ENCODE data around the gene CSTF3.

Gene CSTF3

DNA sequence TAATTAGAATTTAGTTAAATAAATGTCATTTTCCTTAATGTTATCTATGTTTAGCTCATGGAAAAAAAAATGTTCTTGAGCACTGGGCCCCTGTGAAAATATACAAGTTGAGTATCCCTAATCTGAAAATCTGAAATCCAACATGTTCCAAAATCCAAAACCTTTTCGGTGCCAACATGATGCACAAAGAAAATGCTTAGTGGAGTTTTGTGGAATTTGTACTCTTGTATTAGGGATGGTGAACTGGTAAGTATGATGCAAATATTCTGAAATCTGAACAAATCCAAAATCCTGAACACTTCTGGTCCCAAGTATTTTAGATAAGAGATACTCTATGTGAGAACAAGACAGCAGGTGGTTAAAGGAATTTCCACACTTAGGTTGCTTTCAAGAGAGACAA is 77.4 kb downstream of the CSTF3 start:
- TF ChIP-seq, protein P1, sequence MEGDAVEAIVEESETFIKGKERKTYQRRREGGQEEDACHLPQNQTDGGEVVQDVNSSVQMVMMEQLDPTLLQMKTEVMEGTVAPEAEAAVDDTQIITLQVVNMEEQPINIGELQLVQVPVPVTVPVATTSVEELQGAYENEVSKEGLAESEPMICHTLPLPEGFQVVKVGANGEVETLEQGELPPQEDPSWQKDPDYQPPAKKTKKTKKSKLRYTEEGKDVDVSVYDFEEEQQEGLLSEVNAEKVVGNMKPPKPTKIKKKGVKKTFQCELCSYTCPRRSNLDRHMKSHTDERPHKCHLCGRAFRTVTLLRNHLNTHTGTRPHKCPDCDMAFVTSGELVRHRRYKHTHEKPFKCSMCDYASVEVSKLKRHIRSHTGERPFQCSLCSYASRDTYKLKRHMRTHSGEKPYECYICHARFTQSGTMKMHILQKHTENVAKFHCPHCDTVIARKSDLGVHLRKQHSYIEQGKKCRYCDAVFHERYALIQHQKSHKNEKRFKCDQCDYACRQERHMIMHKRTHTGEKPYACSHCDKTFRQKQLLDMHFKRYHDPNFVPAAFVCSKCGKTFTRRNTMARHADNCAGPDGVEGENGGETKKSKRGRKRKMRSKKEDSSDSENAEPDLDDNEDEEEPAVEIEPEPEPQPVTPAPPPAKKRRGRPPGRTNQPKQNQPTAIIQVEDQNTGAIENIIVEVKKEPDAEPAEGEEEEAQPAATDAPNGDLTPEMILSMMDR (IDR thresholded peaks at IDR 0.05; ENCODE audit: low read length): no peak
- no peak for TF ChIP-seq EZH2 (IDR thresholded peaks at IDR 0.05; ENCODE audit: borderline replicate concordance, low read length)
- Histone ChIP-seq H4K20me1 (ENCODE audit: insufficient read depth, low read length) (no peaks in the 10 kb centered on the region), H3K27me3 (ENCODE audit: insufficient read depth, low read length) (no peaks in the 10 kb centered on the region)

DNA sequence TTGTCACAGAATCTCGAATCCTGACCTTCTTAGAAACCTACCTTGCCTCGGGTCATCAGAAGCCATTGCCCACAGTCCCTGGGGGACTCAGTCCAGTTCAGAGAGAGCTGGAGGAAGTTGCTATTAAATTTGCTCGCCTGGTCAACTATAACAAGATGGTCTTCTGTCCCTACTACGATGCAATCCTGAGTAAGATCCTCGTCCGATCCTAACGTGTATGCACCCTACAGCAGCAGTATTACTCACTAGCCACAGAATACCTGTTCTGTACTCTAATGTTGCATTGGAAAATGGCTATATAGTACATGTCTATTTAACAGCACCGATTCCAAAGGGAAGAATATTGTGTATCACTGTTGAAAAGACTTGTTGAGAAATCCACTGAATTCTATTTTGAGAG is 88.8 kb downstream of the CSTF3 start:
- Histone ChIP-seq H3K4me2 (ENCODE audit: low read length) (no peak overlapping the region), H3K9ac (ENCODE audit: low read length) (no peak overlapping the region), H3K27ac (ENCODE audit: low read depth, low read length, poor library complexity, severe bottlenecking) (no peak overlapping the region), H3K27me3 (ENCODE audit: insufficient read depth, low read length) (no peaks in the 10 kb centered on the region), H3K4me1 (ENCODE audit: insufficient read depth, low read length, severe bottlenecking) (no peaks in the 10 kb centered on the region), H3K36me3 (ENCODE audit: insufficient read depth, low read length) (peaks cover 62% of the 10 kb centered on the region), H4K20me1 (ENCODE audit: insufficient read depth, low read length) (no peaks in the 10 kb centered on the region), H2AFZ (ENCODE audit: low read length) (no peak overlapping the region), H3K4me3 (ENCODE audit: low read depth, low read length, poor library complexity, severe bottlenecking) (no peak overlapping the region), H3F3A (ENCODE audit: insufficient read depth, low read length) (no peaks in the 10 kb centered on the region), H3K79me2 (ENCODE audit: insufficient read depth, low read length) (no peaks in the 10 kb centered on the region), H3K9me2 (ENCODE audit: low read depth, low read length) (no peaks in the 10 kb centered on the region), H3K9me3 (ENCODE audit: low read length) (no peaks in the 10 kb centered on the region)
- TF ChIP-seq, protein P1 (IDR thresholded peaks at IDR 0.05; ENCODE audit: low read length): no peak
- TF ChIP-seq EZH2 (IDR thresholded peaks at IDR 0.05; ENCODE audit: borderline replicate concordance, low read length): no peak

More for the DNA sequence above, 77.4 kb downstream of the CSTF3 start:
- Histone ChIP-seq H3K4me2 (ENCODE audit: low read length) (no peak overlapping the region), H3K4me3 (ENCODE audit: low read depth, low read length, poor library complexity, severe bottlenecking) (no peak overlapping the region), H3K27ac (ENCODE audit: low read depth, low read length, poor library complexity, severe bottlenecking) (no peak overlapping the region), H2AFZ (ENCODE audit: low read length) (no peak overlapping the region), H3K4me1 (ENCODE audit: insufficient read depth, low read length, severe bottlenecking) (no peaks in the 10 kb centered on the region), H3F3A (ENCODE audit: insufficient read depth, low read length) (no peaks in the 10 kb centered on the region), H3K9ac (ENCODE audit: low read length) (no peak overlapping the region), H3K9me3 (ENCODE audit: low read length) (no peaks in the 10 kb centered on the region), H3K9me2 (ENCODE audit: low read depth, low read length) (no peaks in the 10 kb centered on the region), H3K36me3 (ENCODE audit: insufficient read depth, low read length) (peaks cover 79% of the 10 kb centered on the region), H3K79me2 (ENCODE audit: insufficient read depth, low read length) (no peaks in the 10 kb centered on the region)

DNA sequence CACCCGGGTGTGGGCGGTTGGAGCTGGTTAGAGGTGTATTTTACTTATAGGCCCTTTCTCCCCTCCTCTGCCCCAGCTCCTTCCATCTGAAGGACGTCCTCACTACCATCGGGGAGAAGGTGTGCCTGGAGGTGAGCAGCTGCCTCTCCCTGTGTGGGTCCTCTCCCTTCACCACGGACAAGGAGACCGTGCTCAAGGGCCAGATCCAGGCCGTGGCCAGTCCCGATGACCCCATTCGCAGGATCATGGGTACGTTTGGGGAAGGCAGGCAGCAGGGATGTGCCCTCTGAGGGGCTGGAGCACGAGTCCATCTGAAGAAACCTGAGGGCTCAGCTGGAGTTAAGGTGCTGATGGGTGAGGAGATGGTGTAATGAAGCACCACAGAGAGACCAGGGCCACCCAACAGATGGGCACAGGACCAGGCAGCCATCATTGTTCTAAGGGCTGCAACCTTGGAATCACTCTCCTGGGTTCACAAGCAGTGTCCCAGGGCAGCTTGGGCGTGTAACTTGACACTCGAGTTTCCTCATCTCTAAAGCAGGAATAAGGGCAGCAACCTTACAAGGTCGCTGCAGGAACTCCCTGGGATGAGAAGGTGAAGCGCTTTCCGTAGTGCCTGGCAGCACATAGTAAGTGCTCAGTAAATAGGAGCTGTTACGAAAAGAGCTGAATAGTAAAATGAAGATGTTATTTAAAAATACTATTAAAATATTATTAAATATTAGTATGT is 92.5 kb downstream of the CSTF3 start:
- Histone ChIP-seq H4K20me1 (ENCODE audit: insufficient read depth, low read length) (no peaks in the 10 kb centered on the region), H3K9me3 (ENCODE audit: low read length) (no peaks in the 10 kb centered on the region), H3K4me2 (ENCODE audit: low read length) (no peak overlapping the region), H2AFZ (ENCODE audit: low read length) (no peak overlapping the region), H3K36me3 (ENCODE audit: insufficient read depth, low read length) (peaks cover 49% of the 10 kb centered on the region), H3K9me2 (ENCODE audit: low read depth, low read length) (no peaks in the 10 kb centered on the region), H3K9ac (ENCODE audit: low read length) (no peak overlapping the region), H3K4me1 (ENCODE audit: insufficient read depth, low read length, severe bottlenecking) (peaks cover 16% of the 10 kb centered on the region), H3K79me2 (ENCODE audit: insufficient read depth, low read length) (no peaks in the 10 kb centered on the region), H3K4me3 (ENCODE audit: low read depth, low read length, poor library complexity, severe bottlenecking) (no peak overlapping the region), H3F3A (ENCODE audit: insufficient read depth, low read length) (no peaks in the 10 kb centered on the region), H3K27me3 (ENCODE audit: insufficient read depth, low read length) (no peaks in the 10 kb centered on the region), H3K27ac (ENCODE audit: low read depth, low read length, poor library complexity, severe bottlenecking) (no peak overlapping the region)
- TF ChIP-seq EZH2 (IDR thresholded peaks at IDR 0.05; ENCODE audit: borderline replicate concordance, low read length): no peak
- TF ChIP-seq, protein P1 (IDR thresholded peaks at IDR 0.05; ENCODE audit: low read length): no peak
